HG03442 (cell line): ENCODE measurements around the gene MDM2.

ENCODE experiments used
- ATAC-seq: cut with Tn5 transposase; IDR thresholded peaks from one replicate; pipeline ENCODE4 v1.9.1; 2021; ENCODE audit warnings: mild to moderate bottlenecking, moderate library complexity; ENCODE audit not compliant: unreplicated experiment

MDM2 gene

DNA sequence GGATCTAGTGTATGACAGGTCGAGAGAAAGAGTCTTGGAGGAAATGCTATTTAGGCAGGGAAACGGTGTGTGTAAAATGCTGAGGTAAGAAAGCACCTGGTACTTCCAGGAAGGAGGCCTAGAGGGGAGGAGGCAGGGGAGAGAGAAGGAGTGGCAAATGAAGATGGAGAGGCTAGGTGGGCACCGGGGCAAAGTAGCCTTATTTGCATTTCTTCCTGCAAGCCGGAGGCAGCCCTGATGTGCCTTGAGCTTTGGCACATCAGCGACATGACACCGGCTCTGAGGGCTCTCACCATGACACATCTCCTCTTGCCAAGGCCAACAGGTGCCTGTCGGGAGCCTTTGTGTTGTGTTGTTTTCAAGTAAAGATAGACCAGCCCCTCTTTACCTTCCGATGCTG, 63.4 kb downstream of the MDM2 start:
- no peak for ATAC-seq

DNA sequence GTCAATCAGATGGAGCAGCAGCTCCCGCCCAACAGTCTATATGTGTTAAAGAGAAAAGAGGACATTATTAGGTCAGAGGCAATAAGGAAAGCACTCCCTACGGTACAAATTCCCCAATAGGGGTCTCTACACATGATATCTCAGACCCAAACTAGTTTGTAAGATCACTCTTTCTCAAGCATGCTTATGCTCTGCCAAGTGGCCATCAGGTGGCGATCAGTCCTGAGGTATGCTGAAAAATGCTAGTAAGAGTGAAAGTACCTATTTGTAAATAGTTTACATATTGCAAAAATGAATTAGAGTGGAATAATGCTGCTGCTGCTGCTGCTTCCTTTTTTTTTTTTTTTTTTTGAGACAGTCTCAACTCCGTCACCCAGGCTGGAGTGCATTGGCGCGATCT, 63.9 kb downstream of the MDM2 start:
- peak; percentile 47 for ATAC-seq

DNA sequence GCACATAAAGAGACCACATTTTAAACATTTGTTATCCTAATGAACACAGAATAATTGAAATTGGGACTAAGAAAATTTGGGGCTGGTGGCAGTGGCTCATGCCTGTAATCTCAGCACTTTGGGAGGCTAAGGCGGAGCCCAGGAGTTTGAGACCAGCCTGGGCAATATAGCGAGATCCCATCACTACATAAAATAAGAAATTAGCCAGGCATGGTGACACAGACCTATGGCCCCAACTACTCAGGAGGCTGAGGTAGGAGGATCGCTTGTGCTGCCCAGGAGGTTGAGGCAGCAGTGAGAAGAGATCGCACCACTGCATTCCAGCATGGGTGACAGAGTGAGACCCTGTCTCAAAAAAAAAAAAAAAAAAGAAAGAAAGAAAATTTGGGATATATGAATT, 65.3 kb downstream of the MDM2 start:
- no peak for ATAC-seq

DNA sequence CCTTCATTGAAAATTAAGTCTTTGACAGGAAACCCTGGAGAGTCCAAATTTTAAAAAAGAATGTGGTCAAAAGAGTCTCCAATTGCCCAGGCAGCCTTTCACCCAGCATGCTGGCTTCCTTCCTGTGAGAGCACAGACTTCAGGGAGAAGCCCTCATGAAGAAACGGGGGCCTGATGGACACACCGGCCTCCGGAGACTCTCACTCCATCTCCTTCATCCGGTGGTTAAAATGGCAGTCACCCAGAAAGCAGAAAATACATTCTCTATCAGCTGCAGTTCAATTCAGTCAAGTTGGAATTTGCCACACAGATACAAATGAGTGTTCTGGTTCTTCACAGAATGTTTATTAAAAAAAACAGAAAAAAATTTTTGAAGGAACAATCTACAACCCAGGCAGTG, 68.5 kb downstream of the MDM2 start:
- ATAC-seq: no peak

DNA sequence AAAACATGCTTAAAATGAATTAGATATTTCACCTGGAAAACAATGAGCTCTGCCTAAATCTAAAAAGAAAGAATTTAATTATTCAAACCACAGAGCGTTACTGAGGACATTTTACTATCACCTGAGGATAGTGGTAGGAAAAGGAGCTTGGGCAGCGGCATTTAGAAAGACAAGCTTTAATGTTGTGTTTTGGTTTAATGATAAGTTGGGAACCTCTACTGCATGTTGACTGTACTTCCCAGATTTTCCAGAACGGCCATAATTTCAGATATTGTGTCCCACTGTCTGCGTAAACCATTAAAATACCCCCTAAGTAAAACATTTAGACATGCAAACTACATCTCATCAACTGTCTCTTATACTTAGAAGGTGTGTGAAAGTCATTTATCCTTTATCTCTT, 69.6 kb downstream of the MDM2 start:
- ATAC-seq: no peak

DNA sequence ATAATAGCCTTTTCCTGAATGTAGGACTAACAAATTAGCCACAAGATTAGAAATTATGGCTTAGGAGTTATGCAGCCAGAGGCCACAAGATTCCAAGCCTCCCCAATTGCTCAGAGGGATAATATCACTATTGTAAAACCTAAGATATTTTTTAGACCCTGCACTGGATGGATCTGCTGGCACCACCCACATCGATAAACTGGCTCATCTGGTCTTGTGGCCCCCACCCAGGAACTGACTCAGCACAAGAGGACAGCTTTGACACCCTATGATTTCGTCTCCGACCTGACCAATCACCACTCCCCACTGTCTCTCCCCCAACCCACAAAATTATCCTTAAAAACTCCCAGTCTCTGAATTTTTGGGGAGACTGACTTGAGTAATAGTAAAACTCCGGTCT, 70.3 kb downstream of the MDM2 start:
- no peak for ATAC-seq

DNA sequence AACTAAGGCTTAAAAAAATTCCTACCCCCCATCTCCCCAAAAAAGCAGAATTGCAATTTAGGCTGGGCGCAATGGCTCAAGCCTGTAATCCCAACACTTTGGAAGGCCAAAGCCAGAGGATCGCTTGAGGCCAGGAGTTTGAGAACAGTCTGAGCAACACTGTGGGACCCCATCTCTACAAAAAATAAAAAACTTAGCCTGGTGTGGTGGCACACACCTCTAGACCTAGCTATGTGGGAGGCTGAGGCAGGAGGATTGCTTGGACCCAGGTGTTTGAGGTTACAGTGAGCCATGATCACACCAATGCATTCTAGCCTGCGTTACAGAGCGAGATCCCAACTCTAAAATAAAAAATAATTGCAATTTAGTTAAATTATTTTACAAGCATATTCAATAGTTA, 70.9 kb downstream of the MDM2 start:
- ATAC-seq: no peak

DNA sequence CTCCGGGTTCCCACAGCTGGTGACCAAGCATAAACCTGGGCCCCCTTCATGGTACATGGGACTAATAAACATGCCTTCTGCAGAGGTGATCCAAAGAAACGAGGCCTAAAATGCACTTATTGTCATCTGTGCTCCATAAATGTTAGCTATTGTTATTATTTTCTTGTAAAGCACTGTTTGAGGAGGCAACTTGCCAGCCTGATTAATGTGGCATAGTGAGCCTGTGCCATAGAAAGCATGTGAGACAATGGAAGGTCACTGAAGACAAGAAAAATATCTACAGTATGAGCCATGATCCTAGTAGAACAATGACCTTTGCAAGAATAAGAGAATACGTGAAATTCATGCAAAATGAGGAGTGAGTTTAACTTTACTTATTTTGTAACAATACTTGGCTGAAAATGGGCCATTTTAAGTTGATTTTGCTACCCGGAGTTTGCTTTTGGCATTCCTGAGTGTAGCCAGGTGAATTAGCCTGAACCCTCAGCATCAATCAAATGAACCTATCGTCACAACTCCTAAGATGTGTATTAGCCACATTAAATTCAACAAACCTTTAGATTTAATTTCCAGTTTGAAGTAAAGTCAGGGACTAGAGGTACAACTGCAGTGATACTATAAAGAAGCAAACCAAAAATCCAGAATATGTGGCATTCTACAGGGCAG, 72.8 kb downstream of the MDM2 start:
- no peak for ATAC-seq

DNA sequence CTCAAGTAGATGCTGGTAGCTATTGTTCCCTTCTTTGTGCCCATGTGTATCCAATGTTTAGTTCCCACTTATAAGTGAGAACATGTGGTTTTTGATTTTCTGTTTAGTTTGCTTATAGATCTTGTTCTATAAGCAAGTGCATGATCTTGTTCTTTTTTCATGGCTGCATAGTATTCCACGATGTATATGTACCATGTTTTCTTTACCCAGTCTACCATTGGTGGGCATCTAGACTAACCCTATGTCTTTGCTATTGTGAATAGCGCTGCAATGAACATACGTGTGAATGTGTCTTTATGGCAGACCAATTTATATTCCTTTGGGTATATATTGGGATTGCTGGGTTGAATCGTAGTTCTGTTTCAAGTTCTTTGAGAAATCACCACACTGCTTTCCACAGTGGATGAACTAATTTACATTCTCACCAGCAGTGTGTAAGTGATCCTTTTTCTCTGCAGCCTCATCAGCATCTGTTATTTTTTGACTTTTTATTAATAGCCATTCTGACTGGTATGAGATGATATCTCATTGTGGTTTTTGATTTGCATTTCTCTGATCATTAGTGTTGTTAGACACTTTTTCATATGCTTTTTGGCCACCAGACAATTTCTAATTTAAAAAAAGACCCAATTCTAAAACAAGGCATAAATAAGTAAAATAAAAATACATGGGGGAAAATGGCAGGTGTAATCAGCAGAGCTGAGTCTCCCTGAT, 74.4 kb downstream of the MDM2 start:
- ATAC-seq: no peak

DNA sequence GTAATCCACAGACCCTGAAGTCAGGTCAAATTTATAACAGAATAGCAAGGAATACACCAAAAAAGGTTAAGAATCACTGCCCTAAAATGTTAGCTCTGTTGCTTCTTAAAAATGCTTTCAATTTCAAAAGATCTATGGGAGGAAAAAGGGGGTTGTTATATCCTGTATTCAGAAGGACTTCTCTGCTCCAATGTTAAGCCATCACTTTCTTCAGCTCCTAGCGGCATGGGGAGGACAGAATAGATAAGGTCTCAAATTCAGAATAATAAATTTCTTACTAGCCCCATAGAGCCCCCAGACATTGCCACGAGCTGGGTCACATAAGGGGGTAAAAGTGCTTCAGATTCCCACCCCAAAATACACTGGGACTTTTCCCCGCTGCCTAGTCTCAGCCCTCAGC, 75.2 kb downstream of the MDM2 start:
- no peak for ATAC-seq

DNA sequence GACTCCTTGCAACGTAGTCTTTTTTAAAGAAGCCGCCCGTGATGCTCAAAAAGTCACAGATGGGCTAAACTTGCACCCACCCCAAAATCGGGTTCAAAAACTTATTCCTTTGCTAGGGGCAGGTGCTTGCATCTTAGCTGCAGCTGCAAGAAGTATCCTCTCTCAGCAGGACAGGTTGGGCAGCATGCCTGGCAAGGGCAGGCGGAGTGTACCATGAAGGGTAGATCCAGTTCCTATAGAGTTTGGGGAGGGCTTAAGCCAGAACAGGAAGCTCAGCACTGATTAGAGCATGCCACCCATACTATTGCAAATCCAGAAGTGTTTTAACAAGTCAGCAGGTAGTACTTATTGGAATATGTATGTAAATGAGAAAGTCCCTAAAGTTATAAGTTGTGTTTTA, 76.3 kb downstream of the MDM2 start:
- no peak for ATAC-seq

DNA sequence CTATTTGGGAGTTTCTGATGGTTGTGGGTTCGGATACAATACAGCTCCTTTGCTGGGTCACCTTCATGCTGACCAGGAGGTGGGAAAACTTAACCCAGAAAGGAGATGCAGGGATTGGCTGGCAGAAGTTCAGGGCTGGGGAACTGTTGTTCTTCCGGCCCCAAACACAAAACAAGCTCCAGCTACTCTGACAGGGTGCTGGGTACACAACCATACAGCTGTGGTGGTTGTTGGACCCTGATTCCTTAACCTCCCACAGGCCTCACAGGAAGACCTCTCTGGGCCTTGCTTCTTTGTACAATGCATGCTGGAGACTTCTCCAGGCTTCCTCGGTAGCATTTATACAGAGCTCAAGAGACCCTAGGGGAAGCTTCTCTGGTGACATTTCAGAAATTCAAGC, 77.4 kb downstream of the MDM2 start:
- ATAC-seq: no peak

DNA sequence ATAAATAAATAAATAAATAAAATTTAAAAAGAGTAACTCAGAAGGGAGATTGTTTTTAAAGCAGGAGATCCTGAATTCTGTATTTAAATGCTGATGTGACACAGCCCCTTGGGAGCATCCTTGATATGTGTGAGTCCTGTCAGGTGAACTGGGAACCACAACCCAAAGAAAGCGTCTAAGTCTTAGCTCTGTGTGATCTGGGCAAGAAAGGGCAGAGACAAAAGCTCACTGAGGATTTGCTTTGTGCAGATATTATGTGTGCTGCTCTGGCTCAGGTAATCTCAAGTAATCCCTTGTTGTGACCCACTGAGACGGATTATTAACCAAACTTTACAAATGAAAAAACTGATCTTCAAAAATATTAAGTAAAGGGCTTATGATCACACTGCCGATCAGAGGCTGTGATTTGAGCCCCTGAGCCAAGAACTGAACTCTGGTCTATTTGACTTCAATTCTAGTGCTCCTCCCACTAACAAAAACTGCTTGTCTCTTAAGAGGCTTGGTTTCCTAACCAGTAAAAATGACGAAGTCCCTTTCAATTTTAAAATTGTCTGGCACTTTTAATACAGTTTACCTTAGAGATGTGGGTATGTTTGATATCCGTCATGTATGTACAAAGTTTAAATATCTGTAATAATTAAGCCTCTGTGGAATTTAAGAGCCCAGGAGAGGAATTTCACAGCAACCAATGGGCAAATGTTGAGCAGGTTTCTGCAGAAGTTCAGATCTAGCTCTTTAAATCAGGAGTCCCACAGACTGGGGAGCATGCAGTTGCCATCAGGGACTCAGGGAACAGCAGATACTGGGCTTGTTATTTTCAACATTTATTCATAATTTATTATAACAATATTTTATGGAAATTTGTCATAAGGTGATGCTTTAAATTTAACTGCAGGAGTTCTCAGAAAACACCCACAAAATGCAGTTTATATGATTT, 78.9 kb downstream of the MDM2 start:
- ATAC-seq: no peak

DNA sequence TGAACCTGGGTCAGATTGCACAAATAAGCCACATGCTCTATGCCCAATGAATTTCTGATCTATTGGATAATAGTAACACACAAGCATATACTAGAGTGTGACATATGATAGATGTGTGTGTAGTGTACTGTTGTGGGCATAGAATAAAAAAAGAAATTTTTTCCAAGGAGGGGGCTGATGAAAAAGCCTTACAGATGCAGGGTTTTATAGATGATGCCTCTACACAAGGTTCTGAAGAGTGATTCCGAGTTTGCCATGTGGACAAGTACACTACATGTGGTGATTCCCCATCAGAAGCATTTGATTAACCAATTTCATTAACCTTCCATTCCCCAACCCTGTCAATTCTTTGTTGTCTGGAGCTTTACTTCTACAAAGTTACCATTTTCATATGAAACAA, 79.7 kb downstream of the MDM2 start:
- ATAC-seq: no peak

DNA sequence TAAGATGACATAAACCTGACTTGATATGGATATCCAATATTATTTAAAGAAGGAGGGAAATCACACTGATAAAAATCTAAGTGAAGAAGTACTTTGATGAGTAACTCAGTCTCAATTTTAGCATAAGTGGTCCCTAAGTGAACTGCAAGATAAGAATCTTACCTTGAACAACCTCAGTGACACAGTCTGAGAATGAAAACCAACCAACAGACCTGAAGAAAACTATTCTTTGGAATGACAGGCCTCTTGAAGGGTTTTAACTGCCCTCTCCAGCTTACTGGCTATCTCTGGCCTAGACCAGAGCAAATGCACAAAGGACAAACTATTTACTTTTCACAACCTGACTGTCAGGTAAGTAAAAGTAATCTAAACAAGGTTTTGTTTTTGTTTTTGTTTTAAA, 80.3 kb downstream of the MDM2 start:
- no peak for ATAC-seq

DNA sequence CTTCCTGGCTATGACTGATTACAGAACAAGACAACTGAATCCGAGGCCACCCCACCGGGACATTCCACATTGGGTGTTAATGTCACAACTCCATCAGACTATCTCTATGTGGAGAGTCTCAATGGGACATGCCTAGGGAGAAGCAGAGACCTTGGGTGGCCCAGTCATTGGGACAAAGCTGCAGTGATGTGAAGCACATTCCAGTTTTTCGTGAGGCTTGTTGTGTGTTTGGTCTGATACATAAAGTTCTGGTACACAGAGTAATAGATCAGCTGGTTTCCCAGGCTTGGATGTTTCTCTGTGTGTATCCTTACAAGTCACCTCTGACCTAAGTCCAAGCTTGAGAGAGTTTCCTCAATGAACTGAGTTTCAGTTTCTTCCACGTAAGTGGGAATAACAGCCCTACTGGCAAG, 82.7 kb downstream of the MDM2 start:
- ATAC-seq: no peak

DNA sequence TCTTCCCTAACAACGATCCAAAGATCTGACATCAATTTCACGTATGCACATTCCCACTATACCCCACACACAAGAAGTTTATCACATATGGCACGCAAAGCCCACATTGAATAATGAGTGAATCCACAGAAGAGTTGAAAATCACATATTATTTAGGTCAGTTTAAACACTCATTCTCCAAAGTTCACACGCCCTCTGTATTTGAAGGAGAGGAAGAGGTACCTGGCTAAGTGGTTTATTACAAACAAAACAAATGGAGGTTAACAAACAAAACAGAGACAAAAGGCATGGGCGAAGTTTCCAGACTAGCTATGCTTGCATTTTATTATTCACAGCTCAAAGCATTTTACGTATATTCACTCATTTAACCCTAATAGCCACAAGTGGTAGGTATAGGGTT, 83.2 kb downstream of the MDM2 start:
- ATAC-seq: no peak

DNA sequence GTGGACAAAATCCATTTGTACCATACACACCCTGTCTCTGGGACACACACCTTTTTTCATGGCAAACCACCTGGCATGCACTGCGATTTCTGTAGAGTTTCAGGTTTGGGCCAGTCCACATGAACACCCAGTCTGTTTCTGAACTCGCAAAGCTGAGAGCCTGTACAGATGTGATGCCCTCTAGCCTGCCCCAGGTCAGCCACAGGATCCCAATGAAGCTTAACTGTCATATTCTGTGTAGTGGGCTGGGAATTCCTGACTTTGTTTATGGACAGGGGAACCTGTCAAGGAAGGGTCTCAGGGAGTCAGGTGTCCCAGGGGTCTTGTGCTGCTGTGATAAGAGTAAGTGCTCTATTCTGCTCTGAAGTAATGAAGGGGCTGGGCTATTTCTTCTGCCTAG, 85.2 kb downstream of the MDM2 start:
- no peak for ATAC-seq

DNA sequence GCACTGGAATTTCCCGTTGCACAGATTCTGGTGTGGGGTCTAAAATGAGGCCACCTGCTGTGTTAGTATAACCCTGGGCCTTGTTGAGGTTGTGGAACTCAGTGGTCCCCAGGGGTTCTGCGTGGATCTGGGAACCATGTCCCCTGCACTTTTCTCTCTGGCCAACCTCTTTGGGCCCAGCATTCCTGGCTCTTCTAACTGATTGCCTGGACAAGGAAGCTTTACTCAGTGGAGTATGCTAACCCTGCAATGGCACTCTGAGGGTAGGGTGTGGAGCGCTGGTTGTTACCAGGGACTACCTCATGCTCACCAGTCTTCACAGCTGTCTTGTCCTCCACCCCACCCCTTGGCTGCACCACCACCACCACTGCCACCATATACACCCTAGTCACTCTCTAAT, 85.8 kb downstream of the MDM2 start:
- ATAC-seq: no peak

DNA sequence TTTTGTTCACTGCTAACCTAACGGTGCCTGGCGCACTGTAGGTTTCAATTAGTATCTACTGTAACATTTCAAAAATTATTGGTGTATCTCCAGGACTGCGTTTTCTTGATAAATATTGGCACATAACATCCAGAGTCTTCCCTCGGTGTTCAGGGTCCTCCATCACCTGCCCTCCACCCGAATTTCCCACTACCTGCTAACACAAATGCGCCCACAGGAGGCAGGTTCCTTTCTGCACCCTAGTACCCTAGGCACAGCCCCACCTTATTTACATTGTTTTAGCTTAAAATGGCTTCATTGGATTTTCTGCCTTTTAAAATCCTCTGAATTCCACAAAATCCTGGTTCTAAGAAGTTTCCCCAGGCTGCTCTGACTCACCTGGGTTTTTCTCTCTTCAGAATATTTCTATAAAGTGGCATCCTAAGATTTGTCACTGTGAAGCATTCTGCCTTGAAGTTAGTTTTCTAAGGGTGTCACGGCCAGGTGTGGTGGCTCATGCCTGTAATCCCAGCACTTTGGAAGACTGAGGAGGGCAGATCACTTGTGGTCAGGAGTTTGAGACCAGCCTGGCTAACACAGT, 86.4 kb downstream of the MDM2 start:
- ATAC-seq: no peak

DNA sequence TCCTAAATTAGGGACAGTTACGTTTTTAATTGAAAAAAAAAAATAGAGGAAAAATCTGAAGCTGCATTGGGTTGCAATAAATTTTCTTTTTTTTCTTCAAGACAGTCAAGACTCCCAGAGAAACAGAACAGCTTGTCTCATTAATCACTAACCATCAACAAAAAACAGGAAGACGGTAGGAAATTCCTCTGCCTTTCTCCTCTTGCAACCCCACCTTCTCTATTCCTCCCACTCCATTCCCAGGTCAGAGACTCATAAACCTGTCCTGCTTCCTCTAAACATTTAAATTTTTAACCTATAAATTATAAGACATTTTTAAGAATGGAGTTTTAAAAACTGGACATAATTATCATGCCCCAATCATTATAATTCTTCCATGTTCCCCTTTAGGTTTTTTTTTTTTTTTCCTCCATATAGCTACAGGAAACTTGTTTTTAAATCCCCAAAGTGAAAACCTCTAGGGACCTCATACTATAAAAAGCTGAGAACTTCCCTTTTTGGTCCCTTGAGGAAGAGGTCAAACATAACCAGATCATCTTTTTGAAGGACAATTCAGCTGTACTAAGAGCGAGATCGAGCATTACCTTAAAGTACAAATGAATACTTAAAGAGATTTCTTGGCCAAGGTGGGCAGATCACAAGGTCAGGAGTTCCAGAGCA, 89.0 kb downstream of the MDM2 start:
- no peak for ATAC-seq
